Measurements from ENCODE around the gene CEMIP. TPM values are rescaled to one million over a fixed set of nuclear protein-coding genes. Genes with fewer than 3 reads are reported as not detected.
"Not testable (repeated sequence)": the region's sequence is repeated elsewhere in the genome, so short reads cannot be mapped to it uniquely, and the experiment has no call there.

The CEMIP gene
- total RNA-seq, 3 donors from 2014 or later: under 0.01 to 0.66 (median 0.59) TPM

DNA sequence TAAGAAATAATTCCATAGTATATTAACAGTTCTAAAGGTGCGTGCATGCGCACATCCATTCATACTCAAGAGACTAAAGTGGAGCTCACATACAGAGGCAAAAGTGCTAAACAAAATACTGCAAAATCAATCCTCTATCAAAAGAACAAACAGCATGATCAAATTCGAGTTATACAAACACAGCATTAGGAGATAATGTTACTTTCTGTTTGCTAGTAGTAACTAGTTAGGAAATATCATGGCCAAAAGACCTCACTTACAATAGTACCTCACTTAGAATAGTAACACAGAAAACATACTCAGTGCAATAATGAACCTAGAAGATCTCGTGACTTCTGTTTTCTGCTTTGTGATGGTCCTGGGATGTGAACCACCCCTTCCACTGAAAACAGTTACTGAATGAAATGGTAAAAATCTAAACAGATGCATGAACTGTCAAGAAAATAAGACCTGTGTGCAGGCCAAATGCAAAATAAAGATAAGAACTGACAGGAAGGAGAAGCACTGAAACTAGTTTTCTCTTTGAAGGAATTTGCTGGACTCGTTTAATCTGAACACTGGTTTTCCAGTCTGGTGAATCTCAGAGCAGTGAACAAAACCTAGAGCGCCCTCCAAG is 20.9 kb upstream of the CEMIP start:
- TF ChIP-seq POLR2AphosphoS5 (IDR thresholded peaks at IDR 0.05) (no peak), POLR2A (IDR thresholded peaks at IDR 0.05) (no peak)
- TF ChIP-seq, protein P1, sequence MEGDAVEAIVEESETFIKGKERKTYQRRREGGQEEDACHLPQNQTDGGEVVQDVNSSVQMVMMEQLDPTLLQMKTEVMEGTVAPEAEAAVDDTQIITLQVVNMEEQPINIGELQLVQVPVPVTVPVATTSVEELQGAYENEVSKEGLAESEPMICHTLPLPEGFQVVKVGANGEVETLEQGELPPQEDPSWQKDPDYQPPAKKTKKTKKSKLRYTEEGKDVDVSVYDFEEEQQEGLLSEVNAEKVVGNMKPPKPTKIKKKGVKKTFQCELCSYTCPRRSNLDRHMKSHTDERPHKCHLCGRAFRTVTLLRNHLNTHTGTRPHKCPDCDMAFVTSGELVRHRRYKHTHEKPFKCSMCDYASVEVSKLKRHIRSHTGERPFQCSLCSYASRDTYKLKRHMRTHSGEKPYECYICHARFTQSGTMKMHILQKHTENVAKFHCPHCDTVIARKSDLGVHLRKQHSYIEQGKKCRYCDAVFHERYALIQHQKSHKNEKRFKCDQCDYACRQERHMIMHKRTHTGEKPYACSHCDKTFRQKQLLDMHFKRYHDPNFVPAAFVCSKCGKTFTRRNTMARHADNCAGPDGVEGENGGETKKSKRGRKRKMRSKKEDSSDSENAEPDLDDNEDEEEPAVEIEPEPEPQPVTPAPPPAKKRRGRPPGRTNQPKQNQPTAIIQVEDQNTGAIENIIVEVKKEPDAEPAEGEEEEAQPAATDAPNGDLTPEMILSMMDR (IDR thresholded peaks at IDR 0.05): no peak
- no peaks in the 10 kb centered on the region for H3K9me3 ChIP-seq
- intact Hi-C loops (cut with DNase I; ENCODE audit: low total_unique reads): no loop called here

DNA sequence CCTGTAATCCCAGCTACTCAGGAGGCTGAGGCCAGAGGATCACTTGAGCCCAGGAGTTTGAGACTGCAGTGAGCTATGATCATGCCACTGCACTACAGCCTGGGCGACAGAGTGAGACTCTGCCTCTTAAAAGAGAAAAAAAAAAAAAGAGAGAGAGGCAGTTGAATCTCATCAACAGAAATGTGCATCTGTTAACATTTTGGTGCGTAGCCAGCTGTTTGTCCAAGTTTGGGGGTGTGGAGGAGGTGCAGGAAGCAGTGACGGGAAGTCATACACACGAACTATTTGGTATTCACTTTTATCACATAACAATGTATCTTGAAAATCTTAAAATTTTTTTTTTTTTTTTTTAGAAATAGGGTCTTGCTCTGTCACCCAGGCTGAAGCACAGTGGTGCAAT is 18.2 kb upstream of the CEMIP start:
- Histone ChIP-seq H3K27me3 (no peaks in the 10 kb centered on the region), H3K36me3 (no peaks in the 10 kb centered on the region), H3K4me1 (no peaks in the 10 kb centered on the region), H3K4me3 (no peak overlapping the region), H3K9me3 (no peaks in the 10 kb centered on the region), H3K27ac (no peak overlapping the region)
- DNase-seq (ENCODE audit: low spot score in 2 of 2): no peak
- intact Hi-C loops (cut with DNase I; ENCODE audit: low total_unique reads): no loop called here
- TF ChIP-seq POLR2A (IDR thresholded peaks at IDR 0.05): no peak
- TF ChIP-seq POLR2AphosphoS5 (IDR thresholded peaks at IDR 0.05): no peak
- TF ChIP-seq, protein P1 (IDR thresholded peaks at IDR 0.05): no peak

More for the DNA sequence above, 20.9 kb upstream of the CEMIP start:
- Histone ChIP-seq H3K36me3 (no peaks in the 10 kb centered on the region), H3K4me3 (no peak overlapping the region), H3K4me1 (no peaks in the 10 kb centered on the region), H3K27ac (no peak overlapping the region), H3K27me3 (no peaks in the 10 kb centered on the region)
- DNase-seq (ENCODE audit: low spot score in 2 of 2): no peak

DNA sequence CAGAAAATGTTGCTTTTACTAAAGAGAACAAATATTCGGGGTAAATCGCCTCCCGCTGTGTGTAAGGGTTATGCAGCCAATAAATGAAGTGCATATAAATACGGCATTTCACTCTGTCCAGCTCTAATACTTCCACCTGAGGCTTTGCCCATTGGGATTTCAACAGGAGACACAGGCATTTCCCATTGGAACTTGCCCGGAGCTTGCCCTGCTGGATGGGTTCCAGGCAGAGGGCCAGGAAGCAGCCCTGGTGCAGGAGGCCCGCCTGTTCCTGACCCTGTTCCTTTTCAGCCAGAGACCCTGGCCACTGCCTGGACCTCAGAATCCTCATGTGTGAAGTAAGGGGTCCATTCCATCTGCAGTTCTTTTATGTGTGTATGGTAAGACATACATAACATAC is 17.4 kb upstream of the CEMIP start:
- Histone ChIP-seq H3K36me3 (no peaks in the 10 kb centered on the region), H3K9me3 (no peaks in the 10 kb centered on the region), H3K4me1 (no peaks in the 10 kb centered on the region), H3K27ac (no peak overlapping the region), H3K27me3 (no peaks in the 10 kb centered on the region), H3K4me3 (no peak overlapping the region)
- intact Hi-C loops (cut with DNase I; ENCODE audit: low total_unique reads): no loop called here
- TF ChIP-seq POLR2AphosphoS5 (IDR thresholded peaks at IDR 0.05) (no peak), POLR2A (IDR thresholded peaks at IDR 0.05) (no peak)
- TF ChIP-seq, protein P1 (IDR thresholded peaks at IDR 0.05): no peak
- no peak for DNase-seq (ENCODE audit: low spot score in 2 of 2)

DNA sequence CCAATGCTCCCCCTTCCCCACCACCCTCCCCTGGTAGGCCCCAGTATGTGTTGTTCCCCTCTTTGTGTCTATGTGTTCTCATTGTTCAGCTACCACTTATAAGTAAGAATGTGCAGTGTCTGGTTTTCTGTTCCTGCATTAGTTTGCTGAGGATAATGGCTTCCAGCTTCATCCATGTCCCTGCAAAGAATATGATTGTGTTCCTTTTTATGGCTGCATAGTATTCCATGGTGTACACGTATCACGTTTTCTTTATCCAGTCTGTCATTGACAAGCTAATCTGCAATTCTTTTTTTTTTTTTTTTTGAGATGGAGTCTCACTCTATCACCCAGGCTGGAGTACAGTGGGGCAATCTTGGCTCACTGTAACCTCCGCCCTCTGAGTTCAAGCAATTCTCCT is 15.9 kb upstream of the CEMIP start:
- H3K9me3 ChIP-seq; intact Hi-C loops (cut with DNase I; ENCODE audit: low total_unique reads); DNase-seq (ENCODE audit: low spot score in 2 of 2); H3K36me3 ChIP-seq; H3K27ac ChIP-seq; H3K27me3 ChIP-seq; H3K4me3 ChIP-seq; H3K4me1 ChIP-seq: not testable (repeated sequence)

DNA sequence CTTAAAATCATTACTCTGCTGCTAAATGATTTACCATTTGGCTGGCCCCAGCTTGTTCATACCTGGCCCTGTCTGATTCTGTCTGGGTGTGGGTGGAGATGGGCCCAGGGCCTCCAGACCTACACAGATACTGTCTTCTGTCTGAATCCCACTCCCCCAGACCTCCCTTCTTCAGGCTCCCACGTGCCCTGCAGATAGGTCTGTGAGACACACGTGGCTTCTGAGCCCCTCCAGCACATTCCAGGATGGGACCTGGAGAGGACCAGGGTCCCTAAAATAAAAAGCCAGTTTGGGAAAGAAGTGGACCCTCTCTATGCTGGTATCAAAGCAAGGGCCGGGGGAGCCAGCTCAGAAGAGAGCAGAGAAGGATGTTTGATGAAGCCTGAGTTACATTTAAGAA is 14.6 kb upstream of the CEMIP start:
- Histone ChIP-seq H3K27ac (no peak overlapping the region), H3K36me3 (no peaks in the 10 kb centered on the region), H3K9me3 (no peaks in the 10 kb centered on the region), H3K27me3 (no peaks in the 10 kb centered on the region), H3K4me1 (no peaks in the 10 kb centered on the region), H3K4me3 (no peak overlapping the region)
- no peak for DNase-seq (ENCODE audit: low spot score in 2 of 2)
- TF ChIP-seq, protein P1 (IDR thresholded peaks at IDR 0.05): no peak
- TF ChIP-seq POLR2AphosphoS5 (IDR thresholded peaks at IDR 0.05): no peak
- no peak for TF ChIP-seq POLR2A (IDR thresholded peaks at IDR 0.05)
- intact Hi-C loops (cut with DNase I; ENCODE audit: low total_unique reads): no loop called here

DNA sequence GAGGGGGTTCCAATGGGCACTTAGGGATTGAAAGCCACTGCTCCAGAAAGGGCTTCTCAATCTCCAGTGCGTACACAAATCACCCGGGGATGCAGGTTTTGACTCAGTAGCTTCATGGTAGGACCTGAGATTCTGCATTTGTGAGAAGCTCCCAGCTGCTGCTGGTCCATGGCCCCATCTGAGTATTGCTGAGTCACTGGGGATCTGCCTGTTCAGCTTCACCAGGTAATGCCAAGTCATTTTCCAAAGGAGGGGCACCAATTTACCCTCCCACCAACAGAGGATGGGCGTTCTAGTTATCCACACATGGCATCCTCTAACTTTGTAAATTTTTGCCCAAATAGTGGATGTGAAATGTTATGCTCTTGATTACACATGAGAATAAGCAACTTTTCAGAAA is 12.9 kb upstream of the CEMIP start:
- TF ChIP-seq, protein P1 (IDR thresholded peaks at IDR 0.05): no peak
- TF ChIP-seq POLR2A (IDR thresholded peaks at IDR 0.05) (no peak), POLR2AphosphoS5 (IDR thresholded peaks at IDR 0.05) (no peak)
- intact Hi-C loops (cut with DNase I; ENCODE audit: low total_unique reads): no loop called here
- H3K27me3 ChIP-seq: no peaks in the 10 kb centered on the region
- no peaks in the 10 kb centered on the region for H3K36me3 ChIP-seq
- no peak overlapping the region for H3K27ac ChIP-seq
- H3K4me1 ChIP-seq: no peaks in the 10 kb centered on the region
- no peak overlapping the region for H3K4me3 ChIP-seq
- H3K9me3 ChIP-seq: no peaks in the 10 kb centered on the region
- no peak for DNase-seq (ENCODE audit: low spot score in 2 of 2)

Measured in breast epithelium (tissue), 4 donors.